ENCODE data around the gene IGSF21.

Gene IGSF21

GRCh38 chr1:18307329-18307898 lies 199.8 kb downstream of the IGSF21 start:
- DNase-seq = no peak

DNA sequence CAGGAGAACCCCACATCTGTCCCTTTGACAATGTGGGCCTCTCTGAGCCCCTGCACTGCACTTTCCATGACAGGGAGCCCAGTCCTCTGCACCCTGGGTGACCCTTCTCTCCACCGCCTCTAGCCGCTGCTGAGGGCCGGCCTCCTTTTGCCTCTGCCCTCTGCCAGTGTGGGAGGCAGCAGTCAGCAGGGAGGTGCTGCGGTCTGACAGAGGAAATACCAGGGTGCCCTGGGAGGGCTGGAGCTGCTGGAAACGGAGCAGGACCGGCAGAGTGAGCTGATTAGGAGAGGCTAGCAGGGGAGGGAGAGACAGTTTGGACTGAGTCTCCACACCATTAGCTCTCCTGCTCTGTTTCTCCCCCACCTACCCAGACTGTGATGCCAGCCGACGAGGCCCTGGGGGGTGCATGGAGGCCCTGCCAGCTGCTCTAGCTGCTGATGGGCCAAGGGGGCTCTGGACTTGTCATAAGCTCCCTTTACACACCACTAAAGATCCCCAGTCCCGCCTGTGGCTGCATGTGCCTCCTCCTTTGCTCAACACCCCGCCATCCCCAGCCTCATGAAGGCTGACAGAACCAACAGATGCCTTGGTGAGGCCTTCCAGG lies 202.1 kb downstream of the IGSF21 start:
- no peak for DNase-seq

DNA sequence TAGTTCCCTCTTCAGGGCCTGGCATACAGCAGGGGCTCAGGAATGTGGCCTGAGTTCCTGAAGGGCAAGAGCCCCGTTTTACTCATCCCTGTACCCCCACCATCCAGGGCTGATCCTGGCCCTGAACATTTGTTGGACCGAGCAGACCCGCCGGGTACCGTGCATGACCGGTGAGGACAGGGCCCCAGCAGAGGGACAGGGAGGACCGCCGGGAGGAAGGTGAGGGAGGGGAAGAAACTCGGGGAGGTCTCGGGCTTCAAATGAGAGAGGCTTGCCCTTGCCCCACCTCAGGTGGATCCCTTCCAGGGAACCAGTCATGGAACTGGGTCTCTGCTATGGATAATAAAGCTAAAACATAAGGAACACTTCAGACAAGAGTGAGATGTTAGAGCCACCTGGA lies 205.4 kb downstream of the IGSF21 start:
- no peak for DNase-seq

DNA sequence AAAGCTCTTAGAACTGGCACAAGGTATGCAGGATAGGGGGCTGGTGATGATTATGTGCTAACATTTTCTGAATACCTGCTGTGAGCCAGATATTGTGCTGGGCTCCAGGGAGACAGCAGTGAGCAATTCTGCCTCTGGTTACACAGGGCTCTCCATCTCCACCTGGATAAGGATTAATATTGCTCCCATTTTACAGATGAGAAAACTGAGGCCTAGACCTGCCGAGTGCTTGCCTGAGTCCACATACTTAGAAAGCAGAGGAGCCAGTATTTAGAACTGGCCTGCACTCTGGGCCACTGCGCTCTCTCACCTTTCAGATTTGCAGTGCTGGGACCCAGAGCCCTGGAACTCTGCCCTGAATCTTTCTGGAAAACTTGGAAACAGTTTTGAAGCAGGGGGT lies 205.9 kb downstream of the IGSF21 start:
- no peak for DNase-seq

DNA sequence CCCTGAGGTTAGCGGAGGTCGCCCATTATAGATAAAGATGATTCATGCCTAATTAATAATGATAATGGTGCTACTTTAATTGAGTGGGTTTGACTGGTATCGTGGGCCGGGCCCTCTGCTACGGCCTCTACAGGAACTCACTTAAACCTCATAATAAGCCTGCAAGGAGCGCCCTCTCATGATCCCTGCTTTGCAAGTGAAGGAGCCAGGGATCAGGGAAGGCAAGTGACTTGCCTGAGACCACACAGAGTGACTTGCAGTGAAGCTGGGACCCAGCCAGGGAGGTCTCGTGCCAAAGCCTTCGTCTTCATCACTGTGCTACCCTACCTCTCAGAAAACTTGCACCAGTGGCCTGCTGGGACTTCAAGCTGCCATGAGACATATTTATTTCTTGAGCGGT lies 206.8 kb downstream of the IGSF21 start:
- DNase-seq = no peak

DNA sequence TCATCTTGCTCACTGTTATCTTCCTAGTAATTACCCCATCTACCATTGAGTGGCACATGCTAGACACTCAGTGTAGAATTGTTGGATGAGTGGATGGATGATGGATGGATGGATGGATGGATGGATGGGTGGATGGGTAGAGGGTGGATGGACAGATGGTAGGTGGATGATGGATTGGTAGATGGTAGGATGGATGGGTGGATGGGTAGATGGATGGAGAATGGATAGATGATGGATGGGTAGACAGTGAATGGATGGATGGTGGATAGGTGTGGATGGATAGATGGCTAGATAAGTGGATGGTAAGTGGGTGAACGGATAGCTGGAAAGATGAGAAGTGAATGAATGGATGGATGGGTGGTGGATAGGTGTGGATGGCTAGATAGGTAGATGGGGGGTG lies 207.9 kb downstream of the IGSF21 start:
- DNase-seq = no peak

DNA sequence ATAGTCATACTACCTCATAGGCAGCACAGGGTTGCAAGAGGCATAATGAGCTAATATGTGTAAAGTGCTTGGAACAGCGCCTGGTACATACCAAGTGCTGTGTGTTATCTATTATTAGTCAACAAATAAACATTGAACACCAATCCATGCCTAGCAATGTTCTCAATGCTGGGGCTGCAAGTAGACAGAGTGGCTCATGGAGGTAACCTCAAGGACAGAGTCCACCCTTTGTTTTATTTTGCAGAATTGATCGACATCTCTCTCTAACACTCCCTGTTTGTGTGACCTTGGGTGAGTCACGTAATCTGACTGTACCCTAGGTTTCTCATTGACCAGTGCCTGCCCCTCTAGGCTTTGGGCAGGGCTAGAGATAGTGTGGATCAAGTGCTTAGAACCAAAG lies 209.2 kb downstream of the IGSF21 start:
- DNase-seq = no peak

- DNase-seq = no peak
These were observed 211.5 kb downstream of the IGSF21 start for GRCh38 chr1:18319099-18319498.

DNA sequence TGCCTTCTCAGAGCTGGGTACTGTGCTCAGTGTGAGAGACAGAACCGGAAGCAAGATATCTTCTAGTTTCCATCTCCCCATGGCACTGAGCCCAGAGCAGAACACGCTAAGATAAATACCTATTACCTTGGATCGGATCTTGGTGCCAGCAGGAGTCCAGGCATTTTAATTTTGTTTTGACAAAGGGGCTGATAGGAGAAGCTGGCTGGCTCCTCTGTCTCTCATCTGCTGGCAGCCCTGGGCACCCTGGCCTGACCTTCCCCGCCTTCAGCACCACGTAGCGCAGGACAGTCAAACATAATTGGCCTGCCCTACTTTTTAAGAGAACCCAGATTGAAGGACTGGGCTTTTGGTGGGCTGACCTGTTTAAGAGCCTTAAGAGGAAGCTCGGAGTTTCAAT lies 212.5 kb downstream of the IGSF21 start:
- no peak for DNase-seq

GRCh38 chr1:18322368-18323032 lies 214.9 kb downstream of the IGSF21 start:
- no peak for DNase-seq

- no peak for DNase-seq
These were observed 215.7 kb downstream of the IGSF21 start for GRCh38 chr1:18323259-18323658.

- no peak for DNase-seq
These were observed 216.6 kb downstream of the IGSF21 start for GRCh38 chr1:18324246-18324645.

DNA sequence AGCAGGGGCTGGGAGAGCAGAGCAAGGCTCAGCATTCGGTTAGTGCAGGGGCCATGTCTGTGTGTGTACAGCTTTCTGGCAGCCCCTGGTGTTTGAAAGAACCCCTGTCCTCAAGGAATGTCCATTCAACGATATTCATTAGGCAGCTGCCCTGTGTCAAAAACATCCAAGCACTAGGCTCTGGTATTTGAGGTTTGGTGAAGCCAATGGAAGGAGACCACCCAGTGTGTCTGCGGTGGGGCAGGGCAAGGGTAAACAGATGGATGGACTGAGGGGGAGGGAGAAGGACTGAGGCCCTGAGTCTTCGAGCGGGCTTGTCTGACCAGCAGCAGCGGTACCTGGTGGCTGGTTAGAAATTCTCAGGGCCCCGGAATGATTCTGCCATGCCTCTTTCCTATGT lies 217.5 kb downstream of the IGSF21 start:
- DNase-seq = no peak

GRCh38 chr1:18326211-18326897 lies 218.8 kb downstream of the IGSF21 start:
- no peak for DNase-seq

- DNase-seq = no peak
These were observed 220.1 kb downstream of the IGSF21 start for GRCh38 chr1:18327650-18328049.

- DNase-seq = no peak
These were observed 221.2 kb downstream of the IGSF21 start for GRCh38 chr1:18328803-18329202.

DNA sequence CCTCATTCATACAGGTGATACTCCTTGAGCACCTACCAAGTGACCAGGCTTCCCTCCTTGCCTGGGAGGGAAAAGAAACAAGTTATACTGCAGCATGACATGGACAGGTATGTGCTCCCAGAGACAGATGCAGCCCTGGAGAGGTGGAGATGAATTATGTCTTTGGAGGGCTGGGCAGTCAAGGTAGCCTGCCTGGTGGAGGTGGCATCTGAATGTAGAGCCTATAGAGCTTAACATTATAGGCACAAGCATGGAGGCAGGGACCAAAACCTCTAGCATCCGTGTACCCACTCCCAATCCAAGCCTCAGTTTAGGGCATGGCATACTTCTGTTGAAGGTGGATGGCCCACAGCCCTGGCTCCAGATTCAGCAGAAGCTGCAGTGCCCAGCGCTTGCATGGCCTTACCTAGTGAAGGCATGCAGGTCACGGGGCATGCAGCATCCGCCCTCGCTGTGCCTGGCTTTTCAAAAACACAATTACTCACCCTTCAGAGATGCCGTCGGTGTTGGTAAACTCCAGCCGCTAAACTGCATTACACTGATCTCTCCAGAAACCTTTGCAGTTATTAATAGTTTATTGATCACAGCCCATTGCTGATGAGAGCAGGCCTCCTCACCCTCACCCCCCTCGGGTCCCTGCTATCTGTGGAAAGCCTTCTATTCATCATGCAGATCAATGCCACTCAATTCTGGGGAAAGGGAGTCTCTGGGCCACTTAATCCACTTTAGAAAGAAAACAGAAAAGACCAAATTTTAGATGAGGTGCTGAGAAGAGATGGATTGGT lies 222.1 kb downstream of the IGSF21 start:
- no peak for DNase-seq

DNA sequence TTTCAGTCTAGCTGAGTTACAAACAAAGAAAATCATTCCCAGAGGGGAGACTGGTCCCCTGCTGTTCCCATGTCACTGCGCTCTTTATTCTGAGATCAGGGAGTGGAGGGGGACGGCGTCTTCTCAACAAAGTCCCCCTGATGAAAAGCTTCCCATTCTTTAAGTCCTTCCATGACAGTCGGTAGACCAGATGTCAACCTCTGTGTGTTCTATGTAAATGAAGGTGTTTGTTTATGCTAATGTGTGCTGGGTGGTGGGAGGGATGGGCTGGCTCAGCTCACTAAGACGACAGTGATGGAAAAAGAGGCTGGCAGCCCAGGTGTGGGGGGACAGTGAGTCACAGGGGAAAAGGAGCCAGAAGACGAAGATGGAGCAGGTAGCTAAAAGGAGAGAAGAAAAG lies 225.0 kb downstream of the IGSF21 start:
- no peak for DNase-seq

- no peak for DNase-seq
These were observed 225.6 kb downstream of the IGSF21 start for GRCh38 chr1:18333220-18333619.

DNA sequence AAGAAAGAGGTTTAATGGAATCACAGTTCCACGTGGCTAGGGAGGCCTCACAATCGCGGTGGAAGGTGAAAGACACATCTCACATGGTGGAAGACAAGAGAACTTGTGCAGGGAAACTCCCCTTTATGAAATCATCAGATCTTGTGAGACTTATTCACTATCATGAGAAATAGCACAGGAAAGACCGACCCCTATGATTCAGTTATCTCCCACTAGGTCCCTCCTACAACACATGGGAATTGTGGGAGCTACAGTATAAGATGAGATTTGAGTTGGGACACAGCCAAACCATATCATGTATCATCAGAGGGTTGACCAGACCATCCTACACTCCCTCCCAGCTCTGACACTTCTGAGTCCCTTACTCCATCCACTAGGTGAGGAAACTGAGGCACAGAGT lies 229.2 kb downstream of the IGSF21 start:
- no peak for DNase-seq

DNA sequence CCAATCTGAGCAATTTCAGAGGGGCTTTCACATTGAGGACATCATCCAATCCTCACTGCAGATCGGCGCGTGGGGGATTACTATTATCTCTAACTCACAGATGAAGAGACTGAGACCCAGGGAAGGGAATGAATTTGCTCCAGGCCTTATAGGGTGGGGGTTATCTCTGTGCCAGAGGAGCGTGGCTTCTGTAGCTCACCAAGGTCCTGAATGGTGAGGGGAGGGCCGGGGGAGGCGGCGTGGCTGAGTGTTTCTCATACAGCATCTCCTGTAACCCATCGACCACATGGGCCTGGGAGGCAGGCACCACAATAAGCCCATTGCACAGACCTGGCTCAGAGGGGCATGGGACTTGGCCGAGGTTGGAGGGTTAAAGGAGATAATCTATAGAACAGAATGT lies 230.2 kb downstream of the IGSF21 start:
- DNase-seq = no peak

DNA sequence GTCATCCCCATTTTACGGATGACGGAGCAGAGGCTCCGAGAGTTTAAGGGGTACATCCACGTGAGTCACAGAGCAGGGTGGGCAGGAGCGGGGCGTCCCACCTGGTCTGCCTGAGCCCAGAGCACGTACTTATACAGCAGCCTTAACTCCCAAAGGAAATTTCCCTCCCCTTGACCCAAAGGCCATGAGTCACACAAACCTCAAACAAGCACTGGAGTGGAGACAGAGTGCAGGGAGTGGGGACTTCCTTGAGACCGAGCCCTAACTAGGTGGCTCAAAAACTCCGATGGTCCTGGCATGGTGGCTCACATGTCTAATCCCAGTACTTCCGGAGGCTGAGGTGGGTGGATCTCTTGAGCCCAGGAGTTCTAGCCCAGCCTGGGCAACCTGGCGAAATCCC lies 231.6 kb downstream of the IGSF21 start:
- no peak for DNase-seq

DNA sequence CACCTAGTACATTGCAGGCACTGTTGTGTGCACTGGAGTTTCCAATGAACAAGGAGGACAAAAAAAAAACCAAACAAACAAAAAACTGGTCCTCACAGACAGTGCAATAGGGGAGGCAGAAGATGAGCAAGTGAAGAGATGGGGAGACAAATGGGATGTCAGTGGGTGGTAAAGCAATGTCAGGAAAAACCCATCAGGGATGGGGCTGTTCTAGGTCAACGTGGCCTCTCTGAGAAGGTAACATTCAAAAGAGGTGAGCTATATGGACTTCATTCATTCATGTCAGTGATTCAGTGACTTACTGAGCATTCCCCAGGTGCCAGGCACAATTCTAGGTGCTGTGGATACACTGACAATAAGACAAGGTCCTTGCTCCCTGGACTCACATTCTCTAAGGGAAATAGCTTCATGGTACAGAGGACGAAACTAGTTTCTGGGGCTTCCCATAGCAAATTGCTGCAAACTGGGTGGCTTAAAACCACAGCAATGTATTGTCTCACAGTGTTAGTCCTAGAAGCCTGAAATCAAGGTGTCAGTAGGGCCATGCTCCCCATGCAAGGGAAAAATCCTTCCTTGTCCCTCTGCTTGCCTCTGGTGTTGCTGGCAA lies 232.7 kb downstream of the IGSF21 start:
- DNase-seq = no peak
